GM18951 (cell line): ENCODE results near the gene HSD17B4.

Experiments used
- POLR2A ChIP-seq: IDR thresholded peaks from 4 replicates; pipeline ENCODE4 v1.6.1; 2011; ENCODE audit warnings: mild to moderate bottlenecking; ENCODE audit not compliant: insufficient read length, insufficient read depth; ENCODE audit errors: extremely low read depth
- in situ Hi-C: fragments of 300-500 bp; cut with MboI; formaldehyde crosslinking; loops from one replicate; pipeline ENCODE4 v1.12.0; 2022; ENCODE audit warnings: low sequenced_read_pairs, mixed read lengths, inconsistent platforms; ENCODE audit not compliant: unreplicated experiment

Gene HSD17B4

GRCh38 chr5:119532637-119533036 is 80.3 kb downstream of the HSD17B4 start:
- in situ Hi-C loops = no loop called here
- TF ChIP-seq POLR2A = no peak

DNA sequence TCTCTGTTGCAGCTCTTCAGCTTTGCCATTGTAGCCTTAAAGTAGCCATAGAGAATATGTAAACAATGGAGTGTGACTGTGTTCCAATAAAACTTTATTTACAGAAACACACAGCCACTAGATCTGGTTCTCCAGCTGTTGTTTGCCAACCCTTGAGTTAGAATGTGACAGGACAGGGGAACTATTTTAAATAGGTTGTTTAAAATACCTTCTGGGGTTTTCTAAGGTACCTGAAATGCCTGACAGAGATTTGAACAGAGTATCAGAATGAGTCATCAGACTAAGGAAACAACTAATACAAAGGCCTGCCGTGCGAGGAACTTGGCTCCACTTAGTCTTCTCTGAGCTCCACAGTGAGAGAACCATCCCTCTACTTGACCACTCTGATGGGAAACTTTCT is 85.4 kb downstream of the HSD17B4 start:
- in situ Hi-C loops = no loop called here
- TF ChIP-seq POLR2A = no peak

GRCh38 chr5:119541716-119542115 is 89.4 kb downstream of the HSD17B4 start:
- no peak for TF ChIP-seq POLR2A
- in situ Hi-C loops = no loop called here

- in situ Hi-C loops = no loop called here
- no peak for TF ChIP-seq POLR2A
Observed at GRCh38 chr5:119551819-119552218, 99.5 kb downstream of the HSD17B4 start.

DNA sequence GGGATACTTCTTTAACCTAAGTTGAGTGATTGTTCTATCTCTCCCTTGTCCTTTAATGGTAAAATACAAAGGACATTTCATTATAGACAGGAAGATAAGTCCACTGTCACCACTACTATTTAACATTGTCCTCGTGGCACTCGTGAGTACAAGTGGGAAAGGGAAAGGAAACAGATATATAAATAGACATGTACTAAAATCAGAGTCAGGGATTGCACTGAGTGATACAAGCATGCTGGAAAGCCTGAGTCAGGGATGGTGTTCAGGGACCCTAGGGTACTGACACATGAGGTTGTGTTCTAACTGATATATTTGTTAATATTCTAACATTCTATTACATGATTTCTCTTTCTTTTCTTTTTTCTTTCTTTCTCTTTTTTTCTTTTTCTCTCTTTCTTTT is 102.3 kb downstream of the HSD17B4 start:
- in situ Hi-C loops = no loop called here
- no peak for TF ChIP-seq POLR2A

- in situ Hi-C loops = no loop called here
- no peak for TF ChIP-seq POLR2A
Observed at GRCh38 chr5:119570910-119571309, 118.6 kb downstream of the HSD17B4 start.

GRCh38 chr5:119578937-119579336 is 126.6 kb downstream of the HSD17B4 start:
- no peak for TF ChIP-seq POLR2A
- in situ Hi-C loops = no loop called here

DNA sequence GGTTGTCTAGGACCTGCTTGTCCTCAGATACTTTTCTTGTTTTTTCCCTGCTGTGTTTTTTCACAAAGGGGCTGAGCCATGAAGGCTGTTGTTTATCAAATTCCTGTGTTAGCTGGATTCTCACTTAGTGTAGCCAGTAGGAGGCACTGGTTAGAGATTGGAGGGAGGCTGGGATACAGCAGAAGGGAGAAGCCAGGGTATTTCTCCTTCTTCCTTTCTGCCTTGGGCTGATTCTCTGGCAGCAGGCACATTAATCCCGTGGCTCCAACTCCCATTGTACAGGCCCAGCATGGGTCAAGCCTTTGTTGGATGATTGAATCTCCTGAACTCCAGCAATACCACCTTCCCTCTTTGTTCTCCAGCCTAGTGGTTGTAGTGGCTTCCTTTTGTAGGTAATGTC is 130.7 kb downstream of the HSD17B4 start:
- in situ Hi-C loops = no loop called here
- TF ChIP-seq POLR2A = no peak

- TF ChIP-seq POLR2A = no peak
- in situ Hi-C loops = no loop called here
Observed at GRCh38 chr5:119583684-119584083, 131.4 kb downstream of the HSD17B4 start.
